ENCODE measurements around the gene B4GALT2.

B4GALT2 gene

GRCh38 chr1:43991476-43992231 is 12.6 kb downstream of the B4GALT2 start, which contains the start of gene CCDC24:
TSS of gene CCDC24 (plus strand) at chr1:43991599. CDS start at chr1:43991879, 280 bp downstream.
- peak; percentile 81 for DNase-seq (ENCODE audit: extremely low read depth, insufficient read length)
- no peaks in the 10 kb centered on the region for H3K36me3 ChIP-seq (ENCODE audit: control insufficient read depth, insufficient read depth, low read length)
- no peaks in the 10 kb centered on the region for H3K27me3 ChIP-seq (replicated peaks; ENCODE audit: control insufficient read depth, insufficient read depth, low read length)
- peak within 1 kb of the TSS; percentile 85 for H3K4me3 ChIP-seq (replicated peaks; ENCODE audit: low read depth, low read length)
- no peak for TF ChIP-seq CTCF (IDR thresholded peaks at IDR 0.05; ENCODE audit: insufficient read depth, low read length, poor library complexity, severe bottlenecking)

- H3K4me3 ChIP-seq (replicated peaks; ENCODE audit: low read depth, low read length), result peak overlapping the region; percentile 85
- H3K27me3 ChIP-seq (replicated peaks; ENCODE audit: control insufficient read depth, insufficient read depth, low read length), result no peaks in the 10 kb centered on the region
- DNase-seq (ENCODE audit: extremely low read depth, insufficient read length), result no peak
Observed at GRCh38 chr1:43992232-43992995, 13.4 kb downstream of the B4GALT2 start.

GRCh38 chr1:43993206-43993914 is 14.3 kb downstream of the B4GALT2 start:
- H3K27me3 ChIP-seq (replicated peaks; ENCODE audit: control insufficient read depth, insufficient read depth, low read length), result no peaks in the 10 kb centered on the region
- H3K36me3 ChIP-seq (ENCODE audit: control insufficient read depth, insufficient read depth, low read length), result no peaks in the 10 kb centered on the region
- no peak for DNase-seq (ENCODE audit: extremely low read depth, insufficient read length)
- TF ChIP-seq CTCF (IDR thresholded peaks at IDR 0.05; ENCODE audit: insufficient read depth, low read length, poor library complexity, severe bottlenecking), result no peak
- H3K4me3 ChIP-seq (replicated peaks; ENCODE audit: low read depth, low read length), result no peak overlapping the region

More at GRCh38 chr1:43992232-43992995, 13.4 kb downstream of the B4GALT2 start:
- no peaks in the 10 kb centered on the region for H3K36me3 ChIP-seq (ENCODE audit: control insufficient read depth, insufficient read depth, low read length)
- TF ChIP-seq CTCF (IDR thresholded peaks at IDR 0.05; ENCODE audit: insufficient read depth, low read length, poor library complexity, severe bottlenecking), result no peak

- H3K4me3 ChIP-seq (replicated peaks; ENCODE audit: low read depth, low read length), result no peak overlapping the region
- no peaks in the 10 kb centered on the region for H3K36me3 ChIP-seq (ENCODE audit: control insufficient read depth, insufficient read depth, low read length)
- H3K27me3 ChIP-seq (replicated peaks; ENCODE audit: control insufficient read depth, insufficient read depth, low read length), result no peaks in the 10 kb centered on the region
- no peak for DNase-seq (ENCODE audit: extremely low read depth, insufficient read length)
- no peak for TF ChIP-seq CTCF (IDR thresholded peaks at IDR 0.05; ENCODE audit: insufficient read depth, low read length, poor library complexity, severe bottlenecking)
Observed at GRCh38 chr1:43994071-43994470, 15.1 kb downstream of the B4GALT2 start.

GRCh38 chr1:43994794-43995790 is 16.1 kb downstream of the B4GALT2 start:
- no peak overlapping the region for H3K4me3 ChIP-seq (replicated peaks; ENCODE audit: low read depth, low read length)
- DNase-seq (ENCODE audit: extremely low read depth, insufficient read length), result no peak
- H3K27me3 ChIP-seq (replicated peaks; ENCODE audit: control insufficient read depth, insufficient read depth, low read length), result no peaks in the 10 kb centered on the region
- H3K36me3 ChIP-seq (ENCODE audit: control insufficient read depth, insufficient read depth, low read length), result no peaks in the 10 kb centered on the region
- peak; percentile 49 for TF ChIP-seq CTCF (IDR thresholded peaks at IDR 0.05; ENCODE audit: insufficient read depth, low read length, poor library complexity, severe bottlenecking)

Measured in GM06990 (cell line).